ENCODE results near the gene CDC42BPA. TPM values are rescaled to one million over a fixed set of nuclear protein-coding genes. Genes with fewer than 3 reads are reported as not detected.

Gene CDC42BPA
- total RNA-seq, 2 experiments from 2014 or later, result 1.8 to 2.1 TPM

DNA sequence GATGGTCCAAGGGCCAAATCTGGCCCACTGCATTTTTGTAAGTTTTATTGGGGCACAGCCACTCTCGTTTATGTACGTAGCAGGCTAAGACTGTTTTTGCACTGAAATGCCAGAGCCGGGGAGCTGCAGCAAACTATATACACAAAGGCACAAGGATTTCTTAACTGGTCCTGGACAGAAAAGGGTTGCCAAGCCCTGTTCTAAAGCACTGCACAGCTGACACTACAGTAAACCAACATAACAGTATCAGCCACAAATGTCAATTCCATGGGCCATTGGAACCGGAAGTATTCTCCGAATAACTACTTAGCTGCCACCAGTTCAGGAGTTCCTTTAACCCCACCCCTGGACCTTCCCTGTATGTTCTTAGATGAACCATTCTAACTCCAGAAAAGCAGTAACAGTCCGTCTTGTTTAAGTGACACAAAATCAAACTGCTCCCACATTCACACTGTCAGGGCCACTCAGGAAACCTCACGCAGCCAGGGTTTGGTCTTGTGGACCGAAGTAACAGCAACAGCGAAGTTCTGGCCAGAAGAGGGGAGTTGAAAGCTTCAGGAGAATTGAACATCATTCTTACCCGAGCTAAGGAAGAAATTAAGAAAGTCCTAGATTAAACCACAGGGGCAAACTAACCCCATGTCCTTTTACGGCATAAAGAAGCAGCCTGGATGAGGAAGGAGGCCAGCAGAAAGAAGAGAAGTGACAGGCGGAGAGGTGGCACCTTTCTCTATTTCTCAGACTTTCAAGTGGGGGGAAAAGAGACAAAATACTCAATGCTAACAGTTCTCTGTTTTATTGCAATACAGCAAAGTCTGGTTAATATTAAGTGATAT lies 329.0 kb downstream of the CDC42BPA start:
- no peak overlapping the region for H3K4me3 Mint-ChIP-seq
- intact Hi-C loops (cut with micrococcal nuclease), result no loop called here

GRCh38 chr1:226988334-226988666 lies 330.0 kb downstream of the CDC42BPA start:
- Mint-ChIP-seq H3K27ac (peak overlapping the region; percentile 87), H3K36me3 (ENCODE audit: low read depth) (peaks cover 7% of the 10 kb centered on the region), H3K9me3 (no peaks in the 10 kb centered on the region), H3K27me3 (no peaks in the 10 kb centered on the region), H3K4me1 (ENCODE audit: low read depth) (peaks cover 24% of the 10 kb centered on the region), H3K4me3 (no peak overlapping the region)
- DNase-seq (no peak), ATAC-seq (no peak)
- TF ChIP-seq, protein P1, sequence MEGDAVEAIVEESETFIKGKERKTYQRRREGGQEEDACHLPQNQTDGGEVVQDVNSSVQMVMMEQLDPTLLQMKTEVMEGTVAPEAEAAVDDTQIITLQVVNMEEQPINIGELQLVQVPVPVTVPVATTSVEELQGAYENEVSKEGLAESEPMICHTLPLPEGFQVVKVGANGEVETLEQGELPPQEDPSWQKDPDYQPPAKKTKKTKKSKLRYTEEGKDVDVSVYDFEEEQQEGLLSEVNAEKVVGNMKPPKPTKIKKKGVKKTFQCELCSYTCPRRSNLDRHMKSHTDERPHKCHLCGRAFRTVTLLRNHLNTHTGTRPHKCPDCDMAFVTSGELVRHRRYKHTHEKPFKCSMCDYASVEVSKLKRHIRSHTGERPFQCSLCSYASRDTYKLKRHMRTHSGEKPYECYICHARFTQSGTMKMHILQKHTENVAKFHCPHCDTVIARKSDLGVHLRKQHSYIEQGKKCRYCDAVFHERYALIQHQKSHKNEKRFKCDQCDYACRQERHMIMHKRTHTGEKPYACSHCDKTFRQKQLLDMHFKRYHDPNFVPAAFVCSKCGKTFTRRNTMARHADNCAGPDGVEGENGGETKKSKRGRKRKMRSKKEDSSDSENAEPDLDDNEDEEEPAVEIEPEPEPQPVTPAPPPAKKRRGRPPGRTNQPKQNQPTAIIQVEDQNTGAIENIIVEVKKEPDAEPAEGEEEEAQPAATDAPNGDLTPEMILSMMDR (IDR thresholded peaks at IDR 0.05), result no peak
- ChIA-PET CTCF (no interaction called here), POLR2A (interaction anchor here (2.0 kb wide), 1 partner anchor 49 kb away, joined by 7 read pairs; the partner anchor contains the start of gene COQ8A)
- intact Hi-C loops (cut with micrococcal nuclease), result no loop called here

More for the DNA sequence above, 329.0 kb downstream of the CDC42BPA start:
- DNase-seq, result no peak
- ATAC-seq, result no peak
- H3K9me3 Mint-ChIP-seq, result no peaks in the 10 kb centered on the region
- ChIA-PET POLR2A (interaction anchor here (2.0 kb wide), 1 partner anchor 50 kb away, joined by 7 read pairs; the partner anchor contains the start of gene COQ8A), CTCF (no interaction called here)
- peaks cover 24% of the 10 kb centered on the region for H3K4me1 Mint-ChIP-seq (ENCODE audit: low read depth)
- peak overlapping the region; percentile 87 for H3K27ac Mint-ChIP-seq
- peaks cover 7% of the 10 kb centered on the region for H3K36me3 Mint-ChIP-seq (ENCODE audit: low read depth)
- no peaks in the 10 kb centered on the region for H3K27me3 Mint-ChIP-seq
- TF ChIP-seq, protein P1 (IDR thresholded peaks at IDR 0.05), result no peak

DNA sequence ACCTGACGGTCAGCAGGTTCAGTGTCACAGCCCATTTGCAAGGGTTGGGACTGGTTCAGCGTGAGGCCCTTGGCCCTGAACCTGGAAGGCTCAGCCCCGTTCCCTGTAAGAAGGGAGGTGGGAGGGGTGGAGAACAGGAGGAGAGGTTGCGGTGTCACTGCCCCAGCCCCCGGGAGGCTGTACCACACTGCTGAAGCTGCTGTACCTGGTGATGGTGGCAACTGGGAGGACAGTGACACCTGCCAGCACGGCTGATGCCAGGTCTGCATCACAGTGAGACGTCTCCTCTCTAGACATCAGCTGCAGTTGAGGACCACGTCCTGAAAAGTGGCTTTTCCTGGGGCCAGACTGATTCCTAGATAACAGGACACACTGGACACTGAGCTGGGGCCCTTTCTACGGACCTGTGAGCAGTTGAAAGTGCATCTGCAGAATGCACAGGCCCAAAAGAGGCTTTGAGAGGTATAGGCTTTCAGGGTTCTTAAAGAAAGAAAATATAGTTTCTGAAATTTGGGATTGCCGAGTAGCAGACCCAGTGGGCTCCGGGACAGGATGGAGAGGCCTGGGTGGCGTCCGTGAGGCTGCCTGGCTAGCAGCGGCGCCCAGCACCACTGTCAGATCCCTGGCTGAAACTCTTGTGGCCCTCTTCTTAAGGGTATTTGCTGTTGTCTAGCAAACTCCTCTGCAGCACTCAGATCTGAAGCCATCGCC lies 330.5 kb downstream of the CDC42BPA start:
- intact Hi-C loops (cut with micrococcal nuclease), result no loop called here
- ChIA-PET POLR2A (interaction anchor here (2.0 kb wide), 1 partner anchor 49 kb away, joined by 7 read pairs; the partner anchor contains the start of gene COQ8A), CTCF (no interaction called here)
- no peak for ATAC-seq
- TF ChIP-seq, protein P1 (IDR thresholded peaks at IDR 0.05), result no peak
- H3K9me3 Mint-ChIP-seq, result no peaks in the 10 kb centered on the region
- no peak overlapping the region for H3K27ac Mint-ChIP-seq
- no peak for DNase-seq
- H3K4me1 Mint-ChIP-seq (ENCODE audit: low read depth), result peaks cover 24% of the 10 kb centered on the region
- no peak overlapping the region for H3K4me3 Mint-ChIP-seq
- H3K27me3 Mint-ChIP-seq, result no peaks in the 10 kb centered on the region
- H3K36me3 Mint-ChIP-seq (ENCODE audit: low read depth), result peaks cover 11% of the 10 kb centered on the region

DNA sequence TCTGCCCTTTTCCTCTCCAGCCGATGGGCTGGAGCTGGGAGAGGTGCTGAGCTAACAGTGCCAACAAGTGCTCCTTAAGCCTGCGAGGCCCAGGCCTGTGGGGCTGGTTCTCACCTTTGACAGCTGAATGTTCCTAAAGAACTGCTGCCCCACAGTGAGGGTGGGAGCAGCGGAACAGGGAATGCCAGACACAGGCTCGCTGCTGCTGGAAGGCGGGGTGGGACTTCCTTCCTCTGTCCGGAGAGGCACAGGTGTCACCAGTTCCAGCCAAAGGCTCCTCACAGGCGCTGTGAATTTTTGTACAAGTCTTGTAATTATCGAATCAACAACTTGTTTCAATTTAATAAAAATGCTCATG lies 331.1 kb downstream of the CDC42BPA start:
- TF ChIP-seq, protein P1 (IDR thresholded peaks at IDR 0.05), result no peak
- no peaks in the 10 kb centered on the region for H3K9me3 Mint-ChIP-seq
- H3K4me3 Mint-ChIP-seq, result no peak overlapping the region
- no peaks in the 10 kb centered on the region for H3K27me3 Mint-ChIP-seq
- ChIA-PET POLR2A (no interaction called here), CTCF (no interaction called here)
- peaks cover 24% of the 10 kb centered on the region for H3K4me1 Mint-ChIP-seq (ENCODE audit: low read depth)
- ATAC-seq (no peak), DNase-seq (no peak)
- peaks cover 11% of the 10 kb centered on the region for H3K36me3 Mint-ChIP-seq (ENCODE audit: low read depth)
- H3K27ac Mint-ChIP-seq, result no peak overlapping the region
- intact Hi-C loops (cut with micrococcal nuclease), result no loop called here

Measured in activated CD8-positive, alpha-beta T cell treated with anti-CD3 and anti-CD28 coated beads for 36 hours (primary cell).